CD4-positive, alpha-beta memory T cell (primary cell): Measurements from ENCODE around the gene NOD2. TPM values are rescaled to one million over a fixed set of nuclear protein-coding genes. Genes with fewer than 3 reads are reported as not detected.

ENCODE experiments used
- CTCF ChIA-PET: fragments of 350-600 bp; sonication (Branson Sonifier 250); formaldehyde crosslinking; loops from one replicate; lab custom pipeline; 2021; ENCODE audit warnings: inconsistent platforms; ENCODE audit not compliant: partially characterized antibody; lab: Charles Lee
- POLR2A ChIA-PET: fragments of 350-600 bp; sonication (Branson Sonifier 250); formaldehyde crosslinking; loops from one replicate; lab custom pipeline; 2021; ENCODE audit not compliant: partially characterized antibody; lab: Charles Lee
- DNase-seq, 5 donors: peaks; one replicate each; pipeline versions ENCODE4 v3.0.0 to v3.0.0-alpha.2; 2020 to 2022; ENCODE audit warnings: mixed read lengths in 1 of 5
- H3K27ac ChIP-seq: one replicate; pipeline ENCODE4 v1.7.0; 2013; ENCODE audit warnings: low read depth, low read length
- H3K27me3 ChIP-seq: 2 replicates; pipeline ENCODE4 v1.7.0; 2013; ENCODE audit warnings: mild to moderate bottlenecking, low read length, moderate library complexity; ENCODE audit not compliant: insufficient read depth
- H3K36me3 ChIP-seq: 2 replicates; pipeline ENCODE4 v1.7.0; 2013; ENCODE audit warnings: mild to moderate bottlenecking, low read length, moderate library complexity; ENCODE audit not compliant: insufficient read depth
- H3K4me1 ChIP-seq: 2 replicates; pipeline ENCODE4 v1.7.0; 2013; ENCODE audit warnings: mild to moderate bottlenecking, low read length, moderate library complexity; ENCODE audit not compliant: insufficient read depth
- H3K4me3 ChIP-seq, 2 donors: one replicate each; pipeline ENCODE4 v1.7.0; 2013; ENCODE audit warnings: low read length in 2 of 2, mild to moderate bottlenecking in 1 of 2
- H3K9me3 ChIP-seq, 2 donors: one replicate each; pipeline ENCODE4 v1.7.0; 2013; ENCODE audit warnings: low read length in 2 of 2, control low read depth in 1 of 2; ENCODE audit not compliant: control insufficient read depth in 1 of 2
- H3K27ac Mint-ChIP-seq, 7 donors: one replicate each; pipeline ENCODE4 v1.8.0; 2020 to 2021; ENCODE audit warnings: mixed read lengths in 7 of 7, mild to moderate bottlenecking in 6 of 7, inconsistent platforms in 3 of 7, moderate library complexity in 3 of 7
- H3K27me3 Mint-ChIP-seq, 2 donors: one replicate each; pipeline ENCODE4 v1.8.0; 2020 to 2021; ENCODE audit warnings: mixed read lengths in 2 of 2
- H3K36me3 Mint-ChIP-seq, 2 donors: one replicate each; pipeline ENCODE4 v1.8.0; 2020 to 2021; ENCODE audit warnings: mixed read lengths in 2 of 2, inconsistent platforms in 1 of 2, mild to moderate bottlenecking in 1 of 2
- H3K4me1 Mint-ChIP-seq, 4 donors: one replicate each; pipeline ENCODE4 v1.8.0; 2020 to 2021; ENCODE audit warnings: mixed read lengths in 4 of 4, mild to moderate bottlenecking in 1 of 4
- H3K4me3 Mint-ChIP-seq, 8 donors: one replicate each; pipeline ENCODE4 v1.8.0; 2020 to 2021; ENCODE audit warnings: mixed read lengths in 8 of 8, mild to moderate bottlenecking in 7 of 8, moderate library complexity in 6 of 8, inconsistent platforms in 3 of 8
- H3K9me3 Mint-ChIP-seq, 8 donors: one replicate each; pipeline ENCODE4 v1.8.0; 2020 to 2021; ENCODE audit warnings: mixed read lengths in 8 of 8, mild to moderate bottlenecking in 5 of 8, inconsistent platforms in 3 of 8, moderate library complexity in 1 of 8
- intact Hi-C: fragments of 100-400 bp; cut with micrococcal nuclease; formaldehyde crosslinking; loops from one replicate; pipeline ENCODE4 v1.15.1; 2023
- polyA plus RNA-seq, 2 donors: library from polyadenylated mRNA; unstranded; fragments of 300-500 nt; fragmentation: Illumina TruSeq; gene quantifications; one replicate each; pipeline ENCODE4 v1.2.3, GENCODE V29; 2021
- total RNA-seq, 2 experiments: library from RNA; stranded (reverse); gene quantifications; one replicate each; pipeline ENCODE4 v1.2.3, GENCODE V29; 2021

NOD2 gene
- total and polyA plus RNA-seq, 4 experiments from 2014 or later, result 2.2 to 10.9 (median 6.7) TPM

DNA sequence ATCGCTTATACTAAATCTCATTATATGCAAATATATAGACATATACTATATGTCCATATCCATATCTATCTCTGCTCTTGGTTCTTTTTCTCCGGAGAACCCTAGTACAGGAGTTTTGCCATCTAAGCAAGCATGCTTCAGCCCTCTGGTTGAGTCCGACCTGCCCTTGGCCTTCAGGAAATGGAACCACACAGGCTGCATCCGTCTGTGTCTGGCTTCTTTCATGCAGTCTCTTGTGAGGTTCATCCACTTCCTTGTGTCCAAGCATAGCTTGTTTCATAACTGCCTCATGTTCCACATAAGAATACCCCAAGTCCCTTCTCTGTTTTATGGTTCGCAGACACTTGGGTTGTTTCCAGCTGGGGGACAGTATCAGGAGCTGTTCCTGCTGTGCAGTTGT lies 29.1 kb upstream of the NOD2 start:
- H3K9me3 ChIP-seq, result no peaks in the 10 kb centered on the region
- H3K4me3 ChIP-seq, result no peak overlapping the region
- H3K27ac ChIP-seq, result no peak overlapping the region
- Mint-ChIP-seq H3K4me1 (peaks cover 23 to 46% (median 32%) of the 10 kb centered on the region in 4 donors), H3K9me3 (no peaks in the 10 kb centered on the region), H3K27ac (peak overlapping the region in 4 of 7 donors; percentile 55 to 80 (median 60)), H3K27me3 (no peaks in the 10 kb centered on the region), H3K4me3 (peak overlapping the region in 7 of 8 donors; percentile 25 to 86 (median 81)), H3K36me3 (peaks cover 9 to 15% of the 10 kb centered on the region in 2 donors)
- POLR2A ChIA-PET, result interaction anchor here (1.2 to 19.4 kb wide), 10 partner anchors 17 to 509 kb away, joined by 3 to 478 read pairs (median 6); partner anchors contain the start of genes BRD7, CYLD and SNX20
- peaks cover 9% of the 10 kb centered on the region for H3K36me3 ChIP-seq
- H3K27me3 ChIP-seq, result no peaks in the 10 kb centered on the region
- CTCF ChIA-PET, result interaction anchor here (0.6 to 24.1 kb wide), 23 partner anchors 7 to 639 kb away, joined by 3 to 458 read pairs (median 13); partner anchors contain the start of genes CNEP1R1, HEATR3 and SNX20
- intact Hi-C loops, result loop anchor here (2.0 kb wide), 1 partner anchor 295 kb away; the partner anchor contains the start of gene BRD7
- H3K4me1 ChIP-seq, result peaks cover 40% of the 10 kb centered on the region
- no peak for DNase-seq

DNA sequence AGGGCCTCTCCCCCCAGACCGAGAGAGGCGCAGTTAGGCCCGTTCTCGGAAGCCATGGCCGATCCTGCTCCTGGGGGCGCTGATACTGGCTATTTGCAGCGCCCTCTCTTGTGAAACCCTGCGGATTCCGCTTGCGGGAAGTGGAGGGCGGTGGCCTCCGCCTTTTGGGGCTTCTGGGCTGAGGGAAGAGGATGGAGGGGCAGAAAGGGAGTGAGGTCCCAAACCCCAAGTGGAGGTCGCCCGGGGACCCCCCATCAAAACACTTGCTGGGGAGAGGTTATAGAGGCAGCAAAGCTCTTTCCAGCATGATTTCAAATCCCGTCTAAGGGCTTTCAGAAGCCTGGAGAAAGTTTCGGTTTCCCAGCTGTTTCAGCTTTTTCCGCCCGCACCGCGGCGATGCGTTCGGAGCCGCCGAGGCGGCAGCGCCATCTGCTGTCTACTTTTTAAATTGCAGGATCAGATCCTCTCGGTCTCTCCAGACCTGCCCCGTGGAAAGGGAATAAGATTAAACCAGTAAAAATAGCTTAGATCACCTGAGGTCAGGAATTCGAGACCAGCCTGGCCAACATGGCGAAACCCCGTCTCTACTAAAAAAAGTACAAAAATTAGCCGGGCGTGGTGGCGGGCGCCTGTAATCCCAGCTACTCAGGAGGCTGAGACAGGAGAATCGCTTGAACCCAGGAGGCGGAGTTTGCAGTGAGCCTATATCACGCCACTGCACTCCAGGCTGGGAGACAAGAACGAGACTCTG lies 28.1 kb upstream of the NOD2 start:
- DNase-seq, result peak; percentile 76 to 84 (median 79)
- intact Hi-C loops, result loop anchor here (1.0 to 5.0 kb wide), 7 partner anchors 118 to 640 kb away; partner anchors contain the start of genes ADCY7, BRD7 and CNEP1R1
- peak overlapping the region; percentile 41 for H3K27ac ChIP-seq

DNA sequence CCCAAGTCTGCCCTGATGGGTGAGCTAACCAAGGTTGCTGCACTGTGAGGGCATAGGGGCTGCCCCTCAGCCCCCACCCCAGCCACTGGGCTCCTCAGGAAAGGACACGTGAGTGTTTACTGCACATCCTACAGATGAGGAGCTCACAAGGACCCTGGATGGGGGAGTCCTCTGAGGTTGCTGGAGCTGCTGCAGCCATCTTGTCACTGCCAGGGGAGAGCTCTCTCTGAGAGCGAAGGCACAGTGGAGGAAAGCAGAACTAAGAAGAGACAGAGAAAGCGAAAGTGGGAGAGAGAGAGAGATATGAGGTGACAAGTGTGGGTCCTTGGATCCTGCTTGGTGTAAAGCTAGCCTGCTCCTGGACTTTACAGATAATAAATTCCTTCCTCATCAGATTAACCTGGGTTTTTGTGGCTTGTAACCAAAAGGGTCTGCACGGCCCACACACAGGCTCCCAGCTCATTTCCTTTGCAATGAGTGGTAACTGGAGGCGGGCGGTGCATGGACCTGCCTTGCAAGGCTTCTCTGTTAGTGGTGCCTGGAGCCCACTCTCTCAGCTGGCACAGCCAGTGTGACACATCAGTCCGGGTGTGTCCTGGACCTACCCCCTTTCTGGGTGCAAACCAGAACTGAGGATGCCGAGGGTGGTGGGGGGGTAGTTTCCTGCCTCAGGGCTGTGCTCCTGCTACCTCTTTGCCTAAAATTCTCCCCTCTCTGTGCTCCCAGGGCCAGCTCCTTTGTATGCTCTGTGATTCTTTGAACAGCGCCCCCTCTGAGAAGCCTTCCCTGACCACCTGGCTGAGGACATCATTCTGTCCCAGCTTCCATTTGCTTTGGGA lies 26.5 kb upstream of the NOD2 start:
- H3K9me3 Mint-ChIP-seq, result peaks cover 0 to 7% (median 5%) of the 10 kb centered on the region in 8 donors
- Histone ChIP-seq H3K27ac (peak overlapping the region; percentile 50), H3K27me3 (no peaks in the 10 kb centered on the region), H3K36me3 (peaks cover 11% of the 10 kb centered on the region), H3K4me1 (peaks cover 40% of the 10 kb centered on the region), H3K9me3 (peaks cover 3 to 4% of the 10 kb centered on the region in 2 donors), H3K4me3 (peak overlapping the region; percentile 4 to 36)
- intact Hi-C loops, result loop anchor here (1.0 to 5.0 kb wide), 3 partner anchors 14 to 400 kb away; partner anchors contain the start of genes ADCY7 and SNX20
- H3K27me3 Mint-ChIP-seq, result no peaks in the 10 kb centered on the region
- peak; percentile 30 to 67 (median 48) for DNase-seq
- H3K36me3 Mint-ChIP-seq, result peaks cover 16 to 37% of the 10 kb centered on the region in 2 donors
- peak overlapping the region; percentile 80 to 96 (median 95) for H3K27ac Mint-ChIP-seq
- peaks cover 22 to 51% (median 36%) of the 10 kb centered on the region in 4 donors for H3K4me1 Mint-ChIP-seq
- peak overlapping the region; percentile 71 to 87 (median 83) for H3K4me3 Mint-ChIP-seq
- POLR2A ChIA-PET, result interaction anchor here (0.7 to 19.4 kb wide), 22 partner anchors 9 to 643 kb away, joined by 3 to 478 read pairs (median 4); partner anchors contain the start of genes CNEP1R1, CYLD, NKD1 and SNX20
- CTCF ChIA-PET, result interaction anchor here (0.6 to 24.1 kb wide), 58 partner anchors 11 to 642 kb away, joined by 3 to 458 read pairs (median 5); partner anchors contain the start of genes CNEP1R1, CYLD, HEATR3 and SNX20

More for the DNA sequence above, 28.1 kb upstream of the NOD2 start:
- peaks cover 40% of the 10 kb centered on the region for H3K4me1 ChIP-seq
- no peaks in the 10 kb centered on the region for H3K27me3 ChIP-seq
- ChIA-PET POLR2A (interaction anchor here (0.6 to 19.4 kb wide), 17 partner anchors 16 to 640 kb away, joined by 3 to 478 read pairs (median 3); partner anchors contain the start of genes ADCY7, BRD7, CNEP1R1 and CYLD), CTCF (interaction anchor here (0.6 to 24.1 kb wide), 83 partner anchors 8 to 645 kb away, joined by 3 to 458 read pairs (median 5); partner anchors contain the start of genes CNEP1R1, CYLD, HEATR3 and SNX20)
- H3K4me3 Mint-ChIP-seq, result peak overlapping the region; percentile 75 to 86 (median 82)
- H3K27me3 Mint-ChIP-seq, result no peaks in the 10 kb centered on the region
- peaks cover 9 to 22% of the 10 kb centered on the region in 2 donors for H3K36me3 Mint-ChIP-seq
- H3K36me3 ChIP-seq, result peaks cover 9% of the 10 kb centered on the region
- peak overlapping the region; percentile 73 to 95 (median 90) for H3K27ac Mint-ChIP-seq
- no peaks in the 10 kb centered on the region for H3K9me3 Mint-ChIP-seq
- H3K4me3 ChIP-seq, result peak overlapping the region; percentile 37 to 61
- H3K4me1 Mint-ChIP-seq, result peaks cover 21 to 43% (median 32%) of the 10 kb centered on the region in 4 donors
- no peaks in the 10 kb centered on the region for H3K9me3 ChIP-seq

DNA sequence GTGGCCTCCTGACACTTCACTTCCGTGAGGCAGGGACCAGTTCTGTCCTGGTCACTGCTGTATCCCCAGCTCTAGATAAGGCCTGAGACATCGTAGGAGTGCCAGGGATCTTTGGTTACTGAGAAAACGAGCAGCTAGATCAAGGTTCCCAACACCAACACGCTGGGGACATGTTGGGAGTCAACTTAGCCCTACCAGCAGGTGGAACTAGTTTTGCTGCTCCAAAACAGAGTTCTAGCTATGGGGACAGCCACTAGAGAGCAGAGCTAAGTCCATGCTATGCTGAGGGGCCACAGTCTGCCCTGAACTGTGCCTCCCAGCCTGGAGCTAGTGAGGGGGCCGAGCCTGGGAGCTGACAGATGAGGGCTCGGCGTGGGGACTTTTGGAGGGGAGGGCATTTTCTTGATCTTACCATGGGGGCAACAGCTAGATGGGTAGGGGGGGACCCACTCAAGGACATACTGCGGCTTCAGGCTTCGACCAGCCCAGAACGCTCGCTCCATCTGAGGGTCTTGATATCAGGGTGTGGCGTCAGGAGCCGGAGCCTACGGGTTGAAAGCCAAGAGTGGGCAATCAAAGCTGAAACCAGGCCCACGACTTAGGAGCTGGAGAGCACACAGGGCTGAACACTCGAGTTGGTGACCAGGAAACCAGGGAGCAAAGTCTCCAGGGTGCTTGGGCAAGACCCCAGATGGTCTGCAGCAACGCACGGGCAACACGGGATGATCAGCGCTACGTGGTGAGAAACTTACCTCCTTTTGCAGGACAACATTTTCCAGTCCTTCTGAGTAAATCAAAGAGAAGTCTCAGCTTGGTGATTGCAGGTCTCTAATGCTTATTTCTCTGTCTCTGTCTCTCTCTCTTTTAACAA lies 25.7 kb upstream of the NOD2 start:
- H3K27me3 Mint-ChIP-seq, result no peaks in the 10 kb centered on the region
- H3K36me3 Mint-ChIP-seq, result peaks cover 24 to 46% of the 10 kb centered on the region in 2 donors
- ChIA-PET POLR2A (interaction anchor here (0.7 to 19.4 kb wide), 20 partner anchors 14 to 454 kb away, joined by 3 to 478 read pairs (median 4); partner anchors contain the start of genes CYLD, NKD1 and SNX20), CTCF (interaction anchor here (0.6 to 24.1 kb wide), 53 partner anchors 12 to 643 kb away, joined by 3 to 458 read pairs (median 4); partner anchors contain the start of genes CNEP1R1, CYLD and SNX20)
- H3K4me1 ChIP-seq, result peaks cover 40% of the 10 kb centered on the region
- DNase-seq, result no peak
- peak overlapping the region; percentile 80 to 96 (median 95) for H3K27ac Mint-ChIP-seq
- peaks cover 22 to 51% (median 37%) of the 10 kb centered on the region in 4 donors for H3K4me1 Mint-ChIP-seq
- H3K27me3 ChIP-seq, result no peaks in the 10 kb centered on the region
- peak overlapping the region; percentile 71 to 87 (median 83) for H3K4me3 Mint-ChIP-seq
- H3K9me3 ChIP-seq, result peaks cover 11 to 12% of the 10 kb centered on the region in 2 donors
- peak overlapping the region; percentile 50 for H3K27ac ChIP-seq
- H3K9me3 Mint-ChIP-seq, result peaks cover 0 to 15% (median 14%) of the 10 kb centered on the region in 8 donors
- H3K36me3 ChIP-seq, result peaks cover 19% of the 10 kb centered on the region
- intact Hi-C loops, result loop anchor here (1.0 to 5.0 kb wide), 3 partner anchors 13 to 400 kb away; partner anchors contain the start of genes ADCY7 and SNX20
- peak overlapping the region; percentile 4 to 36 for H3K4me3 ChIP-seq

DNA sequence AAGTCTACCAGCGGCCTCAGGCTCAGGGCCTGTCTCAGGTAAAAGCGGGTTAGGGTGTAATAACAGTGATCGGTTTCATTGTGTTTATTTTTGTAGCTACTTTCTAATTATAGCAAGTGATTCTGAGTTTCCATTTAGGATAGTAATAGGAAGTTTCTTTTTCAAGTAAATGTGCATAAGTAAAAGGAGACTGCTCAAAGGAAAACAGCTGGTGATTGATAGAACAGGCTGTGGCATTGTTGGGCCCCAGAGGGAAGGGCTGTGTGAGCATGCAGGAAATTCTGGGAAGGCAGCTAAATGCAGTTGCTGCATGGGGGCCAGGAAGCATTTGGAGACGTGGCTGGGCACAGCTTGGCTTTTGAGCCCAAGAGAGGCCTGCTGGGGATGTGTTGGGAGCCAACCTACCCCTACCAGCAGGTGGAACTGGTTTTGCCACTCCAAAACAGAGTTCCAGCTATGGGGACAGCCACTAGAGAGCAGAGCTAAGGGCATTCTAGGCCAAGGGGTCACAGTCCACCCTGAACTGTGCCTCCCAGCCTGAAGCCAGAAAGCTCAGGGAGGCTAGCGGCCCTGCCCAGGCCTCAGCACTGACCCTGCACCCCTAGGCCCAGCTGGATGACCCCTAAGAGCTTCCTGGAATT lies 24.9 kb upstream of the NOD2 start:
- intact Hi-C loops, result loop anchor here (5.0 kb wide), 1 partner anchor 401 kb away; the partner anchor contains the start of gene ADCY7
- peak overlapping the region in 3 of 8 donors; percentile 17 to 69 (median 46) for H3K4me3 Mint-ChIP-seq
- no peak for DNase-seq
- peaks cover 31 to 49% of the 10 kb centered on the region in 2 donors for H3K36me3 Mint-ChIP-seq
- Histone ChIP-seq H3K4me3 (no peak overlapping the region), H3K9me3 (peaks cover 13% of the 10 kb centered on the region in 2 donors), H3K4me1 (peaks cover 40% of the 10 kb centered on the region), H3K27me3 (no peaks in the 10 kb centered on the region), H3K36me3 (peaks cover 26% of the 10 kb centered on the region), H3K27ac (no peak overlapping the region)
- peaks cover 0 to 21% (median 18%) of the 10 kb centered on the region in 8 donors for H3K9me3 Mint-ChIP-seq
- POLR2A ChIA-PET, result interaction anchor here (0.9 to 19.4 kb wide), 8 partner anchors 13 to 390 kb away, joined by 3 to 478 read pairs (median 12); partner anchors contain the start of genes CYLD and SNX20
- H3K4me1 Mint-ChIP-seq, result peaks cover 22 to 51% (median 37%) of the 10 kb centered on the region in 4 donors
- H3K27ac Mint-ChIP-seq, result peak overlapping the region; percentile 67 to 96 (median 92)
- H3K27me3 Mint-ChIP-seq, result no peaks in the 10 kb centered on the region
- CTCF ChIA-PET, result interaction anchor here (0.7 to 24.1 kb wide), 23 partner anchors 13 to 643 kb away, joined by 3 to 458 read pairs (median 8); partner anchors contain the start of genes CNEP1R1 and SNX20
